Right cardiac atrium (tissue), 5 donors: ENCODE data around the gene ANKRD24. TPM values are rescaled to one million over a fixed set of nuclear protein-coding genes. Genes with fewer than 3 reads are reported as not detected.
A peak's percentile ranks its signal among the peaks of the same experiment; 100 is the strongest.
"Not testable (repeated sequence)": the region's sequence is repeated elsewhere in the genome, so short reads cannot be mapped to it uniquely, and the experiment has no call there.

Source experiments
- ATAC-seq, 2 donors: fragments of 200-7000 bp; cut with Tn5 transposase; one replicate each; pipeline versions ENCODE4 v1.8.0 to v1.9.1; 2020; ENCODE audit warnings: moderate library complexity in 2 of 2, mild to moderate bottlenecking in 1 of 2
- DNase-seq, 3 donors: peaks; one replicate each; pipeline ENCODE4 v3.0.0-alpha.2; 2020
- H3K27ac ChIP-seq: one replicate; pipeline ENCODE4 v1.5.1; 2013; ENCODE audit warnings: mild to moderate bottlenecking, low read length, control low read depth, moderate library complexity
- H3K27me3 ChIP-seq: one replicate; pipeline ENCODE4 v1.6.1; 2013; ENCODE audit not compliant: control insufficient read depth, insufficient read depth
- H3K4me1 ChIP-seq: one replicate; pipeline ENCODE4 v1.6.1; 2013; ENCODE audit warnings: low read length; ENCODE audit not compliant: control insufficient read depth, insufficient read depth
- H3K4me3 ChIP-seq: one replicate; pipeline ENCODE4 v1.5.1; 2013; ENCODE audit warnings: low read length, control low read depth
- H3K9me3 ChIP-seq: one replicate; pipeline ENCODE4 v1.6.1; 2013; ENCODE audit warnings: low read length; ENCODE audit not compliant: control insufficient read depth
- WGBS: extraction: QIAGEN DNeasy Blood & Tissue Kit; methylation state at CpG from one replicate; pipeline ENCODE4 v1.1.7; 2013; 5-methylcytosine and 5-hydroxymethylcytosine counted together
- intact Hi-C, 4 donors: fragments of 100-400 bp; cut with DNase I; formaldehyde crosslinking; loops; one replicate each; pipeline versions ENCODE4 v1.11.0 to v1.14.0; 2022 to 2023
- long read RNA-seq, 4 donors: library from polyadenylated mRNA; unstranded; transcript quantifications; one replicate each; pipeline ENCODE4 v2.0.0, GENCODE V29; 2020 to 2021
- polyA plus RNA-seq: library from polyadenylated mRNA; stranded (reverse); fragments of 200-250 nt; gene quantifications from one replicate; pipeline ENCODE4 v1.2.3, GENCODE V29; 2013
- total RNA-seq, 4 donors: library from RNA; stranded (reverse); fragmentation: NEBNext Ultra II Directional; extraction: Animal tissue kit (Norgen Biotek cat#: 25700); gene quantifications; one replicate each; pipeline ENCODE4 v1.2.1, GENCODE V29; 2021
- donor health status: healthy with polysubstance abuse.
- donor health status: DM: no; HTN: yes; CAD: no.
- donor health status: DM: no; HTN: no; CAD: no.
- donor health status: DM: no; HTN: yes; CAD: no; lungs with severe emphysema.
- donor health status: DM: yes; HTN: yes; CAD: no.

Gene ANKRD24
- total RNA-seq: under 1 TPM; 0.31 to 0.88 (median 0.41) TPM
- 0.45 TPM for polyA plus RNA-seq
- long read RNA-seq, donor 1, partial matches to known transcripts: 1 of 2 reads
- long read RNA-seq, donor 1, other reads (novel, unspliced or antisense): 0 of 2 reads
- long read RNA-seq, donor 2: 0 reads
- long read RNA-seq, donor 3: 0 reads
- long read RNA-seq, donor 4: 0 reads

- intact Hi-C loops: loop anchor here in 2 of 4 donors (10.0 kb wide), 2 partner anchors 177 to 197 kb away; partner anchors contain the start of genes EEF2 (in 1 of the 2) and PIAS4 (in 1 of the 2)
- H3K27ac ChIP-seq: peak within 1 kb of the TSS; percentile 54
- H3K27me3 ChIP-seq: no peaks in the 10 kb centered on the region
- H3K4me3 ChIP-seq: peak within 1 kb of the TSS; percentile 63
- DNase-seq (peak; percentile 96 to 99 (median 98)), ATAC-seq (peak; percentile 96)
- under 1% methylated on average over 58 of the region's 58 CpGs for WGBS
- peaks cover 2% of the 10 kb centered on the region for H3K4me1 ChIP-seq
- H3K9me3 ChIP-seq: no peaks in the 10 kb centered on the region
These were observed at the start of gene ANKRD24, which contains the start of gene SIRT6 for GRCh38 chr19:4182084-4182810. ANKRD24 (plus strand) TSS chr19:4182689; CDS start chr19:4186426, 3,737 bp downstream. SIRT6 (minus strand) TSS chr19:4182563; CDS start chr19:4182539, 24 bp downstream.

GRCh38 chr19:4134351-4134750, 48.1 kb upstream of the ANKRD24 start:
- intact Hi-C loops: no loop called here
- DNase-seq (no peak), ATAC-seq (peak in 1 of 2 donors; percentile 14)
- Histone ChIP-seq H3K27me3 (no peaks in the 10 kb centered on the region), H3K4me3 (no peak overlapping the region), H3K27ac (no peak overlapping the region), H3K4me1 (peaks cover 1% of the 10 kb centered on the region), H3K9me3 (no peaks in the 10 kb centered on the region)
- 26% methylated on average over 6 of the region's 6 CpGs for whole genome bisulfite sequencing

DNA sequence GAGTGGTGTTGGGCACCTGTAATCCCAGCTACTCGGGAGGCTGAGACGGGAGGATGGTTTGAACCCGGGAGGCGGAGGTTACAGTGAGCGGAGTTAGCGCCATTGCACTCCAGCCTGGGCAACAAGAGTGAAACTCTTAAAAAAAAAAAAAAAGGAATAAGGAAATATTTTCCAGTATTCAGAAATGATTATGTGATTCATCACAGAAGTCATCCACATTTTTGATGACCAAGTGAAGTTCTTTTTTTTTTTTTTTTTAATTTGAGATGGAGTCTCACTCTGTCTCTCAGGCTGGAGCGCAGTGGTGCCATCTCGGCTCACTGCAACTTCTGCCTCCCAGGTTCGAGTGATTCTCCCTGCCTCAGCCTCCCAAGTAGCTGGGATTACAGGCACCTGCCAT, 47.1 kb upstream of the ANKRD24 start:
- H3K9me3 ChIP-seq, H3K27ac ChIP-seq, H3K4me3 ChIP-seq, ATAC-seq, intact Hi-C loops, DNase-seq, H3K27me3 ChIP-seq, H3K4me1 ChIP-seq: not testable (repeated sequence)
- WGBS: 89% methylated on average over 9 of the region's 9 CpGs

- Histone ChIP-seq H3K4me1 (no peaks in the 10 kb centered on the region), H3K9me3 (no peaks in the 10 kb centered on the region), H3K27me3 (no peaks in the 10 kb centered on the region), H3K27ac (no peak overlapping the region), H3K4me3 (no peak overlapping the region)
- DNase-seq (no peak), ATAC-seq (no peak)
- intact Hi-C loops: no loop called here
- WGBS: 90% methylated on average over 8 of the region's 8 CpGs
These were observed 45.8 kb upstream of the ANKRD24 start for GRCh38 chr19:4136680-4137088.

GRCh38 chr19:4138445-4138844, 44.0 kb upstream of the ANKRD24 start:
- Histone ChIP-seq H3K4me1 (no peaks in the 10 kb centered on the region), H3K9me3 (no peaks in the 10 kb centered on the region), H3K4me3 (no peak overlapping the region), H3K27me3 (no peaks in the 10 kb centered on the region), H3K27ac (no peak overlapping the region)
- intact Hi-C loops: no loop called here
- ATAC-seq (no peak), DNase-seq (no peak)
- WGBS: 80% methylated on average over 5 of the region's 5 CpGs

- Histone ChIP-seq H3K27ac (no peak overlapping the region), H3K27me3 (no peaks in the 10 kb centered on the region), H3K4me1 (no peaks in the 10 kb centered on the region), H3K4me3 (no peak overlapping the region), H3K9me3 (no peaks in the 10 kb centered on the region)
- intact Hi-C loops: loop anchor here in 1 of 4 donors (10.0 kb wide), 1 partner anchor 65 kb away; no protein-coding TSS in a partner anchor
- ATAC-seq (peak; percentile 82 to 90), DNase-seq (peak; percentile 72 to 92 (median 89))
- WGBS: 38% methylated on average over 14 of the region's 14 CpGs
These were observed 42.8 kb upstream of the ANKRD24 start for GRCh38 chr19:4139614-4140236.

DNA sequence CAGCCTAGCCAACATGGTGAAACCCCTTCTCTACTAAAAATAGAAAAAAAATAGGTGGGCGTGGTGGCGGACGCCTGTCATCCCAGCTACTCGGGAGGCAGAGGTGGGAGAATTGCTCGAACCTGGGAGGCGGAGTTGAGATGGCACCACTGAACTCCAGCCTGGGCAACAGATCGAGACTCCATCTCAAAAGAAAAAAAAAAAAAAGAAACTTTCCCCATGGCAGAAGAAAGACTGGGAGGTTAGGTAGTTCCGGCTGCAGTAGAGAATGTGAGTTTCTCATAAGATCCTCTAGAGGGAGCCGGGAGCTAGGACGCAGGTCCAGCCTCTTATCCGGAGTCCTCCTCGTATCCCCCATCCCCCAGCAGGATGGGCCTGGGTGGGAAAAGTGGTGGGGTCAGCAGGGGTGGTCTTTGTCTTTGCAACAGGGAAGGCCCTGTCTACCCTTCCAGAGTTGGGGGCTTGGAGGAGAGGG, 42.2 kb upstream of the ANKRD24 start:
- Histone ChIP-seq H3K4me3 (no peak overlapping the region), H3K4me1 (no peaks in the 10 kb centered on the region), H3K9me3 (no peaks in the 10 kb centered on the region), H3K27ac (no peak overlapping the region), H3K27me3 (no peaks in the 10 kb centered on the region)
- DNase-seq: peak in 1 of 3 donors; percentile 64
- ATAC-seq: peak; percentile 84 to 86
- intact Hi-C loops: loop anchor here in 1 of 4 donors (10.0 kb wide), 1 partner anchor 65 kb away; no protein-coding TSS in a partner anchor
- WGBS: 23% methylated on average over 12 of the region's 12 CpGs

- H3K4me3 ChIP-seq, H3K9me3 ChIP-seq, H3K4me1 ChIP-seq, ATAC-seq, H3K27me3 ChIP-seq, DNase-seq, H3K27ac ChIP-seq: not testable (repeated sequence)
- WGBS: 94% methylated on average over 1 of the region's 1 CpG
- intact Hi-C loops: loop anchor here in 1 of 4 donors (10.0 kb wide), 1 partner anchor 62 kb away; no protein-coding TSS in a partner anchor
These were observed 39.6 kb upstream of the ANKRD24 start for GRCh38 chr19:4142916-4143315.

- H3K4me1 ChIP-seq: no peaks in the 10 kb centered on the region
- intact Hi-C loops: loop anchor here in 1 of 4 donors (10.0 kb wide), 1 partner anchor 60 kb away; no protein-coding TSS in a partner anchor
- no peak overlapping the region for H3K27ac ChIP-seq
- no peaks in the 10 kb centered on the region for H3K27me3 ChIP-seq
- DNase-seq (peak in 1 of 3 donors; percentile 18), ATAC-seq (peak; percentile 34 to 60)
- WGBS: 34% methylated on average over 7 of the region's 7 CpGs
- no peak overlapping the region for H3K4me3 ChIP-seq
- H3K9me3 ChIP-seq: no peaks in the 10 kb centered on the region
These were observed 37.7 kb upstream of the ANKRD24 start for GRCh38 chr19:4144666-4145249.

DNA sequence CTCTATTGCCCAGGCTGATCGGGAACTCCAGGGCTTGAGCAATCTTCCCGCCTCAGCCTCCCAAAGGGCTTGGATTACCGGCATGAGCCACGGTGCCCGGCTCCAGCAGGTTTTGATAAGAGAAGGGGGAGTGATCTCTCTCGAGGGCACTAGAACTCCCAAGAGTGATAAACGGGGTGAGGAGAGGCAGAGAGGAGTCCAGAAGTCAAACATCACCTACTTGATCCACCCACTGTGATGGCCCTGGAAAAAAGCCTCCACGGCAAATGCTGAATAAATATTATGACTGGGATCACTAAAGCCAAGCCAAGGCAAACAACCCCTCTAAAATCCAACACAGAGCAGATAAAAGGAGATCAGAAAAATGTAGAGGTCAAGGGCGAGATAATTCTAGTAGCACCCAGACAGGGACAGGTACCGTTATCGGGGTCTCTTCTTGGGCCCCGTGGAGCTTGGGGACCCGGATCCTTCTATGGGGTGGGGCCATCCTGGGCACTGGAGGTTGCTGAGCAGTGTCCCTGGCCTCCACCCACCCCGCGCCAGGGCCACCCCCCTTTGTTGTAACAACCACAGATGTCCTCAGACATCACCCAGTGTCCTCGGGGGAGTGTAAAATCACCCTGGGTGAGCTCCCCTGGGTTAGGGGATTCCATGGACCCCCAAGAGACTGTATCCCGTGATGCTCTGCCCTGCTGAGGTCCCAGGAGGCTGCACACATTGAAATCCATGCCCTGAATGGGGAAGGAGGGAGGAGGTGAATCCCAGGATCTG, 32.8 kb upstream of the ANKRD24 start:
- 44% methylated on average over 17 of the region's 17 CpGs for WGBS
- Histone ChIP-seq H3K4me3 (no peak overlapping the region), H3K9me3 (no peaks in the 10 kb centered on the region), H3K27ac (no peak overlapping the region), H3K27me3 (no peaks in the 10 kb centered on the region), H3K4me1 (no peaks in the 10 kb centered on the region)
- ATAC-seq (peak in 1 of 2 donors; percentile 22), DNase-seq (no peak)
- intact Hi-C loops: loop anchor here in 1 of 4 donors (10.0 kb wide), 1 partner anchor 55 kb away; no protein-coding TSS in a partner anchor
